GM12875 (cell line): ENCODE results near the gene EBP.
"Not testable (repeated sequence)": the region's sequence is repeated elsewhere in the genome, so short reads cannot be mapped to it uniquely, and the experiment has no call there.

ENCODE experiments used
- H3K4me3 ChIP-seq: one replicate; pipeline ENCODE4 v1.5.1; 2011; ENCODE audit warnings: low read depth, low read length, control low read depth
- CTCF ChIP-seq: IDR thresholded peaks from 2 replicates; pipeline ENCODE4 v1.5.1; 2011; ENCODE audit warnings: low read depth, mild to moderate bottlenecking, control low read depth, inconsistent platforms, low read length, moderate library complexity, borderline replicate concordance; ENCODE audit not compliant: insufficient read depth

Gene EBP

GRCh38 chrX:48520976-48521352, 644 bp upstream of the EBP start:
- no peak for TF ChIP-seq CTCF
- H3K4me3 ChIP-seq: peak overlapping the region; percentile 24

DNA sequence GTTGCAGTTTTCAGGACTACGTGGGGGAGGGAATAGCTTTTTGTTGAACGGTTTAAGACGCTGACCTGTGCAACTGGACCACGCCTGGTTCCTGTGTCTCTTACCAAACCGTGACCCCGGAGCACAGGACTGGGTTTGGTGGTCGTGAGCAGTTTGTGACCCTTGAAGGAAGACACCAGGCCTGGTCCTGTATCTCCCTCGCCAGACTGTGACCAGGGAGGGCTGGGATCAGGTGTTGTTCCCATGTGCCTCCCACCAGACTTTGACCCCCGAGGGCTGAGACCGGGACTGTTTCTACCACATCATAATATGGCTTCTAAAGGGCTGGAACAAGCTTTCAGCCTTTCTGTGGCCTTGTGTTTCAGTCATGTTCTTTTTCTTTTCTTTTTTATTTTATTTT, 683 bp downstream of the EBP start:
- TF ChIP-seq CTCF: no peak
- peak overlapping the region; percentile 75 for H3K4me3 ChIP-seq

DNA sequence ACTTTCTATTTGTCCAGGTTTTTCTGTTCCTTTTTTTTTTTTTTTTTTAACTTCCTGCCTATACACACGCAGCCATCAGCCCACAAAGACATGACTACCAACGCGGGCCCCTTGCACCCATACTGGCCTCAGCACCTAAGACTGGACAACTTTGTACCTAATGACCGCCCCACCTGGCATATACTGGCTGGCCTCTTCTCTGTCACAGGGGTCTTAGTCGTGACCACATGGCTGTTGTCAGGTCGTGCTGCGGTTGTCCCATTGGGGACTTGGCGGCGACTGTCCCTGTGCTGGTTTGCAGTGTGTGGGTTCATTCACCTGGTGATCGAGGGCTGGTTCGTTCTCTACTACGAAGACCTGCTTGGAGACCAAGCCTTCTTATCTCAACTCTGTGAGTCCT, 2.1 kb downstream of the EBP start:
- TF ChIP-seq CTCF: no peak
- H3K4me3 ChIP-seq: no peak overlapping the region

GRCh38 chrX:48525853-48526252, 4.2 kb downstream of the EBP start:
- not testable (repeated sequence) for H3K4me3 ChIP-seq

DNA sequence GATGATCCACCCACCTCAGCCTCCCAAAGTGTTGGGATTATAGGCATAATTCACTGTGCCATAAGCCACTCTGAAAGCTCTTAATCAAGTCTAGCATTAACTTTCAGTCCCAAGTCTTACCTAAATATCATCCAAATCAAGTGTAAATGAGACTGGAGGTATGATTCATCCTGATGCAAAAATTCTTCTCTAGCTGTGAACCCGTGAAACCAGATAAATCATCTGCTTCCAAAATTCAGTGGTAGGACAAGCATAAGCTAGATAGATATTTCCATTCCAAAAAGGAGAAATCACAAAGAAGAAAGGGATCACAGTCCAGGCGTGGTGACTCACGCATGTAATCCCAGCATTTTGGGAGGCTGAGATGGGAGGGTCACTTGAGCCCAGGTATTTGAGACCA, 9.1 kb downstream of the EBP start:
- TF ChIP-seq CTCF: no peak
- H3K4me3 ChIP-seq: no peak overlapping the region

- TF ChIP-seq CTCF: no peak
- H3K4me3 ChIP-seq: no peak overlapping the region
Observed at GRCh38 chrX:48531358-48531959, 9.9 kb downstream of the EBP start.

GRCh38 chrX:48532161-48532560, 10.6 kb downstream of the EBP start:
- TF ChIP-seq CTCF: no peak
- H3K4me3 ChIP-seq: no peak overlapping the region

GRCh38 chrX:48533165-48533564, 11.6 kb downstream of the EBP start:
- TF ChIP-seq CTCF: no peak
- no peak overlapping the region for H3K4me3 ChIP-seq
